ENCODE measurements around the gene CSF2RB. TPM values are rescaled to one million over a fixed set of nuclear protein-coding genes. Genes with fewer than 3 reads are reported as not detected.

CSF2RB gene
- total RNA-seq, 6 experiments from 2014 or later: 0.88 to 4.7 (median 2.4) TPM

GRCh38 chr22:36884349-36885158 is 28.9 kb upstream of the CSF2RB start:
- Histone ChIP-seq H3K4me1 (no peaks in the 10 kb centered on the region), H3K27me3 (no peaks in the 10 kb centered on the region), H3K27ac (no peak overlapping the region), H3K36me3 (no peaks in the 10 kb centered on the region), H3K4me3 (no peak overlapping the region), H3K9me3 (no peaks in the 10 kb centered on the region)
- DNase-seq (no peak), ATAC-seq (peak in 1 of 4 donors; percentile 28)
- intact Hi-C loops (cut with DNase I): no loop called here
- WGBS (ENCODE audit: insufficient coverage, low coverage, low lambda C conversion rate, missing lambda C conversion rate): 30% methylated on average over 3 of the region's 5 CpGs
- TF ChIP-seq POLR2A (IDR thresholded peaks at IDR 0.05) (no peak), CTCF (IDR thresholded peaks at IDR 0.05) (no peak)

- no peaks in the 10 kb centered on the region for H3K9me3 ChIP-seq
- TF ChIP-seq CTCF (IDR thresholded peaks at IDR 0.05) (no peak), POLR2A (IDR thresholded peaks at IDR 0.05) (no peak)
- 43% methylated on average over 5 of the region's 7 CpGs for WGBS (ENCODE audit: insufficient coverage, low coverage, low lambda C conversion rate, missing lambda C conversion rate)
- no peak overlapping the region for H3K4me3 ChIP-seq
- intact Hi-C loops (cut with DNase I): no loop called here
- H3K27ac ChIP-seq: no peak overlapping the region
- H3K27me3 ChIP-seq: no peaks in the 10 kb centered on the region
- DNase-seq (no peak), ATAC-seq (peak; percentile 22 to 62 (median 48))
- no peaks in the 10 kb centered on the region for H3K36me3 ChIP-seq
- H3K4me1 ChIP-seq: no peaks in the 10 kb centered on the region
Measured at GRCh38 chr22:36885474-36885873, 28.0 kb upstream of the CSF2RB start.

- Histone ChIP-seq H3K27me3 (no peaks in the 10 kb centered on the region), H3K4me3 (no peak overlapping the region), H3K4me1 (no peaks in the 10 kb centered on the region), H3K27ac (no peak overlapping the region), H3K9me3 (no peaks in the 10 kb centered on the region), H3K36me3 (no peaks in the 10 kb centered on the region)
- WGBS (ENCODE audit: insufficient coverage, low coverage, low lambda C conversion rate, missing lambda C conversion rate): 69% methylated on average over 3 of the region's 4 CpGs
- DNase-seq (no peak), ATAC-seq (no peak)
- TF ChIP-seq CTCF (IDR thresholded peaks at IDR 0.05): no peak
- no peak for TF ChIP-seq POLR2A (IDR thresholded peaks at IDR 0.05)
- intact Hi-C loops (cut with DNase I): no loop called here
Measured at GRCh38 chr22:36886016-36886415, 27.4 kb upstream of the CSF2RB start.

- Histone ChIP-seq H3K36me3 (no peaks in the 10 kb centered on the region), H3K27me3 (no peaks in the 10 kb centered on the region), H3K4me3 (no peak overlapping the region), H3K9me3 (no peaks in the 10 kb centered on the region), H3K27ac (no peak overlapping the region), H3K4me1 (no peaks in the 10 kb centered on the region)
- 59% methylated on average over 4 of the region's 4 CpGs for WGBS (ENCODE audit: insufficient coverage, low coverage, low lambda C conversion rate, missing lambda C conversion rate)
- ATAC-seq (no peak), DNase-seq (no peak)
- TF ChIP-seq POLR2A (IDR thresholded peaks at IDR 0.05): no peak
- TF ChIP-seq CTCF (IDR thresholded peaks at IDR 0.05): no peak
- intact Hi-C loops (cut with DNase I): no loop called here
Measured at GRCh38 chr22:36887162-36887561, 26.3 kb upstream of the CSF2RB start.

All from right lobe of liver (tissue), 6 donors.